GM11168 (cell line): Measurements from ENCODE around the gene MIPOL1.
"Not testable (repeated sequence)": the region's sequence is repeated elsewhere in the genome, so short reads cannot be mapped to it uniquely, and the experiment has no call there.

Experiments used
- in situ Hi-C: fragments of 300-500 bp; cut with MboI; formaldehyde crosslinking; loops from one replicate; pipeline ENCODE4 v1.12.0; 2022; ENCODE audit warnings: low sequenced_read_pairs; ENCODE audit not compliant: unreplicated experiment

The MIPOL1 gene

GRCh38 chr14:37197421-37198272 is at the start of gene MIPOL1:
Gene MIPOL1 (plus strand): TSS chr14:37197937. CDS start chr14:37247889, 49,952 bp downstream.
- in situ Hi-C loops: no loop called here

GRCh38 chr14:37150414-37150813 is 47.3 kb upstream of the MIPOL1 start:
- in situ Hi-C loops: no loop called here

- in situ Hi-C loops: no loop called here
Measured at GRCh38 chr14:37153005-37153404, 44.7 kb upstream of the MIPOL1 start.

GRCh38 chr14:37153483-37153882 is 44.3 kb upstream of the MIPOL1 start:
- in situ Hi-C loops: no loop called here

GRCh38 chr14:37157987-37158386 is 39.8 kb upstream of the MIPOL1 start:
- in situ Hi-C loops: no loop called here

GRCh38 chr14:37162307-37162706 is 35.4 kb upstream of the MIPOL1 start:
- in situ Hi-C loops: not testable (repeated sequence)

GRCh38 chr14:37165794-37166193 is 31.9 kb upstream of the MIPOL1 start:
- in situ Hi-C loops: no loop called here

- in situ Hi-C loops: no loop called here
Measured at GRCh38 chr14:37167151-37168047, 30.3 kb upstream of the MIPOL1 start.

- in situ Hi-C loops: no loop called here
Measured at GRCh38 chr14:37168721-37169120, 29.0 kb upstream of the MIPOL1 start.

GRCh38 chr14:37170237-37170636 is 27.5 kb upstream of the MIPOL1 start:
- in situ Hi-C loops: no loop called here

GRCh38 chr14:37170993-37171392 is 26.7 kb upstream of the MIPOL1 start:
- in situ Hi-C loops: no loop called here

- in situ Hi-C loops: no loop called here
Measured at GRCh38 chr14:37171678-37172023, 26.1 kb upstream of the MIPOL1 start.

- in situ Hi-C loops: no loop called here
Measured at GRCh38 chr14:37172024-37172869, 25.5 kb upstream of the MIPOL1 start, which contains the start of gene SLC25A21. Gene SLC25A21 (minus strand): TSS chr14:37172606.

GRCh38 chr14:37172936-37173614 is 24.7 kb upstream of the MIPOL1 start:
- in situ Hi-C loops: no loop called here

- in situ Hi-C loops: no loop called here
Measured at GRCh38 chr14:37179896-37180502, 17.7 kb upstream of the MIPOL1 start.

GRCh38 chr14:37180886-37181285 is 16.9 kb upstream of the MIPOL1 start:
- in situ Hi-C loops: not testable (repeated sequence)

GRCh38 chr14:37181441-37181840 is 16.3 kb upstream of the MIPOL1 start:
- in situ Hi-C loops: no loop called here

GRCh38 chr14:37184520-37184919 is 13.2 kb upstream of the MIPOL1 start:
- in situ Hi-C loops: not testable (repeated sequence)

GRCh38 chr14:37185670-37186069 is 12.1 kb upstream of the MIPOL1 start:
- in situ Hi-C loops: no loop called here
